ENCODE results near the gene P2RX2.

P2RX2 gene

GRCh38 chr12:132583736-132584135 lies 34.8 kb upstream of the P2RX2 start:
- TF ChIP-seq TCF12 (IDR thresholded peaks at IDR 0.05; ENCODE audit: low read depth) = no peak
- no peak for TF ChIP-seq USF1 (IDR thresholded peaks at IDR 0.05)
- TF ChIP-seq MAX (IDR thresholded peaks at IDR 0.05) = no peak
- TF ChIP-seq TEAD4 (IDR thresholded peaks at IDR 0.05) = no peak
- no peak for TF ChIP-seq ZBTB7A (IDR thresholded peaks at IDR 0.05; ENCODE audit: low read depth)
- TF ChIP-seq EGR1 (IDR thresholded peaks at IDR 0.05) = no peak
- no peak for TF ChIP-seq YY1 (IDR thresholded peaks at IDR 0.05; ENCODE audit: low read depth)
- TF ChIP-seq CEBPB (IDR thresholded peaks at IDR 0.05) = no peak
- TF ChIP-seq REST (IDR thresholded peaks at IDR 0.05; ENCODE audit: low read depth) = no peak
- no peak for TF ChIP-seq NFIC (IDR thresholded peaks at IDR 0.05)
- TF ChIP-seq FOXM1 (IDR thresholded peaks at IDR 0.05; ENCODE audit: borderline replicate concordance, low read depth) = no peak
- TF ChIP-seq CREB1 (IDR thresholded peaks at IDR 0.05; ENCODE audit: low read depth) = no peak
- TF ChIP-seq TAF1 (IDR thresholded peaks at IDR 0.05; ENCODE audit: low read depth) = no peak
- TF ChIP-seq EP300 (IDR thresholded peaks at IDR 0.05; ENCODE audit: borderline replicate concordance) = no peak
- no peak for TF ChIP-seq RAD21 (IDR thresholded peaks at IDR 0.05; ENCODE audit: low read depth)

- TF ChIP-seq TEAD4 (IDR thresholded peaks at IDR 0.05) (no peak), USF1 (IDR thresholded peaks at IDR 0.05) (no peak), CREB1 (IDR thresholded peaks at IDR 0.05; ENCODE audit: low read depth) (no peak), RAD21 (IDR thresholded peaks at IDR 0.05; ENCODE audit: low read depth) (no peak), TAF1 (IDR thresholded peaks at IDR 0.05; ENCODE audit: low read depth) (no peak), TCF12 (IDR thresholded peaks at IDR 0.05; ENCODE audit: low read depth) (no peak), CEBPB (IDR thresholded peaks at IDR 0.05) (no peak), YY1 (IDR thresholded peaks at IDR 0.05; ENCODE audit: low read depth) (no peak), REST (IDR thresholded peaks at IDR 0.05; ENCODE audit: low read depth) (no peak), MAX (IDR thresholded peaks at IDR 0.05) (no peak), ZBTB7A (IDR thresholded peaks at IDR 0.05; ENCODE audit: low read depth) (no peak), EGR1 (IDR thresholded peaks at IDR 0.05) (no peak), EP300 (IDR thresholded peaks at IDR 0.05; ENCODE audit: borderline replicate concordance) (no peak), NFIC (IDR thresholded peaks at IDR 0.05) (no peak), FOXM1 (IDR thresholded peaks at IDR 0.05; ENCODE audit: borderline replicate concordance, low read depth) (no peak)
Observed at GRCh38 chr12:132584429-132584828, 34.1 kb upstream of the P2RX2 start.

- TF ChIP-seq YY1 (IDR thresholded peaks at IDR 0.05; ENCODE audit: low read depth) (no peak), EP300 (IDR thresholded peaks at IDR 0.05; ENCODE audit: borderline replicate concordance) (no peak), CREB1 (IDR thresholded peaks at IDR 0.05; ENCODE audit: low read depth) (no peak), TAF1 (IDR thresholded peaks at IDR 0.05; ENCODE audit: low read depth) (no peak), RAD21 (IDR thresholded peaks at IDR 0.05; ENCODE audit: low read depth) (no peak), TEAD4 (IDR thresholded peaks at IDR 0.05) (no peak), NFIC (IDR thresholded peaks at IDR 0.05) (no peak)
Observed at GRCh38 chr12:132585177-132585576, 33.4 kb upstream of the P2RX2 start.

- TF ChIP-seq YY1 (IDR thresholded peaks at IDR 0.05; ENCODE audit: low read depth) = no peak
- TF ChIP-seq TEAD4 (IDR thresholded peaks at IDR 0.05) = no peak
- TF ChIP-seq CEBPB (IDR thresholded peaks at IDR 0.05) = no peak
- TF ChIP-seq RAD21 (IDR thresholded peaks at IDR 0.05; ENCODE audit: low read depth) = no peak
- TF ChIP-seq USF1 (IDR thresholded peaks at IDR 0.05) = no peak
Observed at GRCh38 chr12:132586929-132587328, 31.6 kb upstream of the P2RX2 start.

- no peak for TF ChIP-seq YY1 (IDR thresholded peaks at IDR 0.05; ENCODE audit: low read depth)
- TF ChIP-seq MAX (IDR thresholded peaks at IDR 0.05) = no peak
- no peak for TF ChIP-seq ZBTB7A (IDR thresholded peaks at IDR 0.05; ENCODE audit: low read depth)
- TF ChIP-seq EGR1 (IDR thresholded peaks at IDR 0.05) = no peak
Observed at GRCh38 chr12:132587781-132588180, 30.8 kb upstream of the P2RX2 start.

GRCh38 chr12:132588319-132588718 lies 30.3 kb upstream of the P2RX2 start:
- TF ChIP-seq YY1 (IDR thresholded peaks at IDR 0.05; ENCODE audit: low read depth) = no peak
- TF ChIP-seq TAF1 (IDR thresholded peaks at IDR 0.05; ENCODE audit: low read depth) = no peak
- no peak for TF ChIP-seq CEBPB (IDR thresholded peaks at IDR 0.05)
- no peak for TF ChIP-seq TCF12 (IDR thresholded peaks at IDR 0.05; ENCODE audit: low read depth)
- no peak for TF ChIP-seq RAD21 (IDR thresholded peaks at IDR 0.05; ENCODE audit: low read depth)
- no peak for TF ChIP-seq USF1 (IDR thresholded peaks at IDR 0.05)
- no peak for TF ChIP-seq CREB1 (IDR thresholded peaks at IDR 0.05; ENCODE audit: low read depth)
- TF ChIP-seq MAX (IDR thresholded peaks at IDR 0.05) = no peak

Measured in Ishikawa (cell line).